Measurements from ENCODE around the gene ENOPH1. TPM values are rescaled to one million over a fixed set of nuclear protein-coding genes. Genes with fewer than 3 reads are reported as not detected.

Gene ENOPH1
- total and polyA plus RNA-seq, 9 of the 15 experiments (the other 6 are each of a cell fraction or from before 2014, with no cell fraction given): 29.8 to 71.4 (median 48.9) TPM

GRCh38 chr4:82428969-82429727 lies 1.2 kb upstream of the ENOPH1 start (continued):
- TF ChIP-seq BRD9 (IDR thresholded peaks at IDR 0.05; ENCODE audit: low read depth, partially characterized antibody) (no peak), MCM2 (IDR thresholded peaks at IDR 0.05; ENCODE audit: low read depth) (no peak), HNRNPL (IDR thresholded peaks at IDR 0.05; ENCODE audit: low read depth, low read length) (no peak), ZBTB34 (CRISPR knock-in tag; IDR thresholded peaks at IDR 0.05) (no peak), ZNF12 (CRISPR knock-in tag; IDR thresholded peaks at IDR 0.05) (no peak), JUND (IDR thresholded peaks at IDR 0.05; ENCODE audit: borderline replicate concordance, low read depth, low read length) (peak; percentile 85), JUND (tag; IDR thresholded peaks at IDR 0.05; ENCODE audit: borderline replicate concordance, low read depth, low read length) (peak; percentile 77; the same call in 1 of the 3 replicates), PRDM10 (IDR thresholded peaks at IDR 0.05; ENCODE audit: partially characterized antibody) (no peak), ZNF175 (CRISPR knock-in tag; IDR thresholded peaks at IDR 0.05; ENCODE audit: low read depth) (no peak), ZBTB5 (IDR thresholded peaks at IDR 0.05) (no peak), NEUROD1 (IDR thresholded peaks at IDR 0.05; ENCODE audit: borderline replicate concordance, low read depth, low read length, partially characterized antibody) (peak; percentile 76), TGIF2 (CRISPR knock-in tag; IDR thresholded peaks at IDR 0.05) (peak; percentile 84; the same call in 1 of the 2 replicates), ETS2 (tag; IDR thresholded peaks at IDR 0.05; ENCODE audit: borderline replicate concordance, poor library complexity, severe bottlenecking) (no peak), KLF10 (CRISPR knock-in tag; IDR thresholded peaks at IDR 0.05) (no peak), BMI1 (IDR thresholded peaks at IDR 0.05; ENCODE audit: low read length) (no peak), ZFPM2 (CRISPR knock-in tag; IDR thresholded peaks at IDR 0.05) (no peak), ZC3H8 (IDR thresholded peaks at IDR 0.05) (no peak), VEZF1 (CRISPR knock-in tag; IDR thresholded peaks at IDR 0.05) (peak; percentile 94), ZNF174 (CRISPR knock-in tag; IDR thresholded peaks at IDR 0.05) (no peak)
- TF ChIP-seq, protein P1, sequence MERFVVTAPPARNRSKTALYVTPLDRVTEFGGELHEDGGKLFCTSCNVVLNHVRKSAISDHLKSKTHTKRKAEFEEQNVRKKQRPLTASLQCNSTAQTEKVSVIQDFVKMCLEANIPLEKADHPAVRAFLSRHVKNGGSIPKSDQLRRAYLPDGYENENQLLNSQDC (CRISPR knock-in tag; IDR thresholded peaks at IDR 0.05): no peak
